Testis (tissue), 3 donors: ENCODE results near the gene FBN1. TPM values are rescaled to one million over a fixed set of nuclear protein-coding genes. Genes with fewer than 3 reads are reported as not detected.

Experiments
- DNase-seq: peaks from one replicate; pipeline ENCODE4 v3.0.0-alpha.2; 2019
- H3K27ac ChIP-seq, 2 donors: fragments of 200-600 bp; sonication (generic); one replicate each; pipeline ENCODE4 v1.5.1; 2019
- H3K27me3 ChIP-seq: fragments of 200-600 bp; sonication (generic); one replicate; pipeline ENCODE4 v1.5.1; 2019
- H3K36me3 ChIP-seq: fragments of 200-600 bp; sonication (generic); one replicate; pipeline ENCODE4 v1.5.1; 2017; ENCODE audit warnings: low read depth; ENCODE audit errors: missing control alignments
- H3K4me1 ChIP-seq: fragments of 200-600 bp; sonication (generic); one replicate; pipeline ENCODE4 v1.5.1; 2019
- H3K4me3 ChIP-seq, 2 donors: fragments of 200-600 bp; sonication (generic); one replicate each; pipeline ENCODE4 v1.5.1; 2017 to 2019
- H3K9me3 ChIP-seq: fragments of 200-600 bp; sonication (generic); one replicate; pipeline ENCODE4 v1.5.1; 2017
- POLR2A ChIP-seq: fragments of 450-650 bp; IDR thresholded peaks from one replicate; pipeline ENCODE4 v1.6.1; 2017; ENCODE audit warnings: antibody characterized with exemption, mild to moderate bottlenecking, moderate library complexity
- WGBS, 2 donors: methylation state at CpG; one replicate each; pipeline ENCODE4 v1.1.5; 2018; 5-methylcytosine and 5-hydroxymethylcytosine counted together
- intact Hi-C: fragments of 100-400 bp; cut with DNase I; formaldehyde crosslinking; loops from one replicate; pipeline ENCODE4 v1.15.1; 2023; ENCODE audit warnings: low total_unique reads
- polyA plus RNA-seq: library from polyadenylated mRNA; stranded (reverse); fragments of 350-450 nt; fragmentation: Illumina TruSeq; extraction: RNeasy Lipid Tissue Mini Kit (QIAGEN cat#74804); gene quantifications from one replicate; pipeline ENCODE4 v1.2.3, GENCODE V29; 2014; ENCODE audit warnings: low read depth, low replicate concordance; ENCODE audit not compliant: insufficient read depth
- total RNA-seq, 2 donors: library from RNA; depleted of rRNA; stranded (reverse); fragments of >200 nt; gene quantifications; one replicate each; pipeline ENCODE4 v1.2.3, GENCODE V29; 2016
- TF ChIP-seq, protein P1 (sequence below), 3 experiments: fragments of 450-650 bp in 2 of 3; fragments of 200-600 bp in 1 of 3; sonication (generic) in 1 of 3; IDR thresholded peaks; one replicate each; pipeline ENCODE4 v1.5.1; 2016 to 2019; ENCODE audit warnings: antibody characterized with exemption in 3 of 3, mild to moderate bottlenecking in 2 of 3, moderate library complexity in 1 of 3

The FBN1 gene
- total and polyA plus RNA-seq, 3 donors from 2014 or later = 48.5 to 77.1 (median 68.7) TPM

GRCh38 chr15:48394970-48395369, 250.5 kb downstream of the FBN1 start:
- no peak overlapping the region for H3K4me3 ChIP-seq
- WGBS, 2 donors = 83 to 85% methylated on average over 4 of the region's 4 CpGs
- intact Hi-C loops = no loop called here
- H3K9me3 ChIP-seq = no peaks in the 10 kb centered on the region
- H3K4me1 ChIP-seq = peaks cover 11% of the 10 kb centered on the region
- no peaks in the 10 kb centered on the region for H3K27me3 ChIP-seq
- no peak for TF ChIP-seq POLR2A
- TF ChIP-seq, protein P1, sequence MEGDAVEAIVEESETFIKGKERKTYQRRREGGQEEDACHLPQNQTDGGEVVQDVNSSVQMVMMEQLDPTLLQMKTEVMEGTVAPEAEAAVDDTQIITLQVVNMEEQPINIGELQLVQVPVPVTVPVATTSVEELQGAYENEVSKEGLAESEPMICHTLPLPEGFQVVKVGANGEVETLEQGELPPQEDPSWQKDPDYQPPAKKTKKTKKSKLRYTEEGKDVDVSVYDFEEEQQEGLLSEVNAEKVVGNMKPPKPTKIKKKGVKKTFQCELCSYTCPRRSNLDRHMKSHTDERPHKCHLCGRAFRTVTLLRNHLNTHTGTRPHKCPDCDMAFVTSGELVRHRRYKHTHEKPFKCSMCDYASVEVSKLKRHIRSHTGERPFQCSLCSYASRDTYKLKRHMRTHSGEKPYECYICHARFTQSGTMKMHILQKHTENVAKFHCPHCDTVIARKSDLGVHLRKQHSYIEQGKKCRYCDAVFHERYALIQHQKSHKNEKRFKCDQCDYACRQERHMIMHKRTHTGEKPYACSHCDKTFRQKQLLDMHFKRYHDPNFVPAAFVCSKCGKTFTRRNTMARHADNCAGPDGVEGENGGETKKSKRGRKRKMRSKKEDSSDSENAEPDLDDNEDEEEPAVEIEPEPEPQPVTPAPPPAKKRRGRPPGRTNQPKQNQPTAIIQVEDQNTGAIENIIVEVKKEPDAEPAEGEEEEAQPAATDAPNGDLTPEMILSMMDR (IDR thresholded peaks at IDR 0.05) = no peak
- H3K36me3 ChIP-seq = no peaks in the 10 kb centered on the region
- no peak overlapping the region for H3K27ac ChIP-seq
- no peak for DNase-seq

- intact Hi-C loops = no loop called here
- H3K27me3 ChIP-seq = no peaks in the 10 kb centered on the region
- WGBS, 2 donors = 71 to 72% methylated on average over 15 of the region's 15 CpGs
- no peaks in the 10 kb centered on the region for H3K9me3 ChIP-seq
- no peak overlapping the region for H3K4me3 ChIP-seq
- TF ChIP-seq POLR2A = no peak
- TF ChIP-seq, protein P1 (IDR thresholded peaks at IDR 0.05) = no peak
- peak; percentile 51 for DNase-seq
- H3K27ac ChIP-seq = peak overlapping the region; percentile 13 to 47
- no peaks in the 10 kb centered on the region for H3K36me3 ChIP-seq
- peaks cover 16% of the 10 kb centered on the region for H3K4me1 ChIP-seq
Observed at GRCh38 chr15:48393645-48394506, 251.6 kb downstream of the FBN1 start.

DNA sequence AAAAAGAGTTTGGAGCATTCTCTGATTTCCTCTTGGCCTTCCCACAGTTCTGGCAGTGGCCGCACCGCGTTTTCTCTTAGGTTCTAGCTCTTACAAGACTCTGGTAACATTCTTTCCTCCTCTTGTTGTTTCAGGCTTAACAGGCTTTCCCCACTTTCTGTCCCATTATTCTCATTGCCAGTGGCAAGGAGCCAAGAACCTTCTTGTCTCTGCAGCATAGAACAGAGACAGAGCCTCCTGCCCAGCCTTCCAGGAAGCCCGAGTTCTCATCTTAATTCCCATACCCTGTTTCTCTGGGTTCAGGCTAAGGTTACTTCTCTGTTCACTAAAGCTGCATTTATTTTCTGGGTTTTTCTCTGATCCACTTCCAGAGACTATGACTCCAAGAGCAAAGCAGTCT, 253.2 kb downstream of the FBN1 start:
- intact Hi-C loops = no loop called here
- no peak overlapping the region for H3K4me3 ChIP-seq
- WGBS, 2 donors = 26 to 38% methylated on average over 4 of the region's 4 CpGs
- H3K27me3 ChIP-seq = no peaks in the 10 kb centered on the region
- peak; percentile 75 for DNase-seq
- H3K4me1 ChIP-seq = peaks cover 16% of the 10 kb centered on the region
- H3K27ac ChIP-seq = peak overlapping the region in 1 of 2 donors; percentile 34
- TF ChIP-seq, protein P1 (IDR thresholded peaks at IDR 0.05) = no peak
- TF ChIP-seq POLR2A = no peak
- H3K9me3 ChIP-seq = no peaks in the 10 kb centered on the region
- H3K36me3 ChIP-seq = no peaks in the 10 kb centered on the region

DNA sequence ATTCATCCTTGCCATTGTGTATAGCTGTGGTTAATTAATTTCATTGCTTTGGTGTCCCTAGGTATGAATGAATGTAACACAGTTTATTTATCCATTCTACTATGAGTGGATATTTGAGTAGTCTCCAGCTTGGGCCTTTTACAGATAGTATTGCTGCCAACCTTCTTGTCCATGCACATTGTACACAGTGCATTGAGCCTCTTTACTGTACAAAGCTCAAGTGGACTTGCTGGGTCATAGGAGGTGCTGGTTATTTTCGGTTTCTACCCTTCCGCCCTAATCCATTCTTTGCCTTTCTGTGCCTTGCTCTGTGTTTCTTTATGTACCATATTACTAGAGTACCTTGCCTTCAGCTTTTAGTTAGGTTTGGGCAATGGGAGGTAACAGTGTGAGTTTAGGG, 253.6 kb downstream of the FBN1 start:
- WGBS, 2 donors = 94 to 95% methylated on average over 2 of the region's 2 CpGs
- Histone ChIP-seq H3K36me3 (no peaks in the 10 kb centered on the region), H3K27ac (peak overlapping the region in 1 of 2 donors; percentile 34), H3K9me3 (no peaks in the 10 kb centered on the region), H3K4me3 (no peak overlapping the region), H3K27me3 (no peaks in the 10 kb centered on the region), H3K4me1 (peaks cover 16% of the 10 kb centered on the region)
- intact Hi-C loops = no loop called here
- TF ChIP-seq, protein P1 (IDR thresholded peaks at IDR 0.05) = no peak
- no peak for TF ChIP-seq POLR2A
- no peak for DNase-seq
